H1 (cell line): Measurements from ENCODE around the gene EBF3. TPM values are rescaled to one million over a fixed set of nuclear protein-coding genes. Genes with fewer than 3 reads are reported as not detected.

ENCODE experiments used
- CTCF ChIA-PET: fragments of 300-600 bp; sonication (Branson Sonifier 250); formaldehyde crosslinking; loops from one replicate; lab custom pipeline; 2021; ENCODE audit not compliant: partially characterized antibody; lab: Charles Lee
- POLR2A ChIA-PET: fragments of 300-600 bp; sonication (Branson Sonifier 250); formaldehyde crosslinking; loops from one replicate; lab custom pipeline; 2021; ENCODE audit warnings: inconsistent platforms; ENCODE audit not compliant: partially characterized antibody; lab: Charles Lee
- DNase-seq, 2 experiments: peaks; one replicate each; pipeline versions ENCODE4 v3.0.0 to v3.0.0-alpha.2; 2010 to 2022; ENCODE audit warnings: low spot score in 2 of 2, low read depth in 1 of 2, mixed read lengths in 1 of 2
- FAIRE-seq: peaks from 2 replicates; lab custom pipeline; 2011; peaks lifted over from hg19 to GRCh38; lab: Jason Lieb, UNC
- H2AFZ ChIP-seq: 2 replicates; pipeline ENCODE4 v1.8.1; 2012; ENCODE audit warnings: low read length, inconsistent platforms
- H2AK5ac ChIP-seq: 2 replicates; pipeline ENCODE4 v1.6.1; 2013; ENCODE audit warnings: low read depth, low read length
- H2BK120ac ChIP-seq: replicated peaks from 2 replicates; pipeline ENCODE3; 2013; ENCODE audit warnings: low read depth, low read length, inconsistent platforms
- H2BK12ac ChIP-seq: 2 replicates; pipeline ENCODE4 v1.6.1; 2013; ENCODE audit warnings: low read depth, low read length
- H2BK15ac ChIP-seq: 2 replicates; pipeline ENCODE4 v1.6.1; 2013; ENCODE audit warnings: low read length
- H2BK20ac ChIP-seq: 2 replicates; pipeline ENCODE4 v1.6.1; 2013; ENCODE audit warnings: low read length
- H2BK5ac ChIP-seq: 2 replicates; pipeline ENCODE4 v1.6.1; 2013; ENCODE audit warnings: low read depth, low read length
- H3K14ac ChIP-seq: 2 replicates; pipeline ENCODE4 v1.6.1; 2013; ENCODE audit warnings: inconsistent platforms; ENCODE audit not compliant: insufficient read length
- H3K18ac ChIP-seq: 2 replicates; pipeline ENCODE4 v1.6.1; 2013; ENCODE audit warnings: low read length; ENCODE audit errors: extremely low read depth
- H3K23ac ChIP-seq: 2 replicates; pipeline ENCODE4 v1.6.1; 2013; ENCODE audit warnings: inconsistent platforms; ENCODE audit not compliant: insufficient read length
- H3K23me2 ChIP-seq: 2 replicates; pipeline ENCODE4 v1.6.1; 2013; ENCODE audit warnings: low read depth, low read length
- H3K27ac ChIP-seq: 2 replicates; pipeline ENCODE4 v1.6.1; 2011; ENCODE audit warnings: low read depth, low read length, inconsistent platforms
- H3K27me3 ChIP-seq, 4 experiments: replicated peaks in 1 of 4; 1 replicate in 1 of 4; 2 replicates in 3 of 4; pipeline versions ENCODE4 v1.6.1 to v1.8.1; 2011 to 2013; ENCODE audit warnings: low read length in 3 of 4, mild to moderate bottlenecking in 3 of 4, inconsistent platforms in 2 of 4, mixed read lengths in 2 of 4, moderate library complexity in 1 of 4; ENCODE audit not compliant: control insufficient read depth in 3 of 4, insufficient read depth in 3 of 4; ENCODE audit errors: extremely low read depth in 1 of 4
- H3K36me3 ChIP-seq, 4 experiments: 2 replicates each; pipeline versions ENCODE4 v1.6.1 to v1.8.1; 2011 to 2013; ENCODE audit warnings: mild to moderate bottlenecking in 4 of 4, low read length in 3 of 4, moderate library complexity in 2 of 4, control low read depth in 1 of 4, inconsistent platforms in 1 of 4; ENCODE audit not compliant: insufficient read depth in 4 of 4, control insufficient read depth in 2 of 4
- H3K4ac ChIP-seq: replicated peaks from 2 replicates; pipeline ENCODE3; 2013; ENCODE audit warnings: low read length, low read depth, mixed read lengths, inconsistent platforms; ENCODE audit not compliant: insufficient read length
- H3K4me1 ChIP-seq, 4 experiments: replicated peaks in 1 of 4; 1 replicate in 1 of 4; 2 replicates in 3 of 4; pipeline versions ENCODE4 v1.6.1 to v1.8.1; 2011 to 2013; ENCODE audit warnings: low read length in 3 of 4, inconsistent platforms in 2 of 4, mixed read lengths in 1 of 4; ENCODE audit not compliant: insufficient read depth in 4 of 4, control insufficient read depth in 3 of 4
- H3K4me2 ChIP-seq, 2 experiments: 2 replicates each; pipeline versions ENCODE4 v1.6.1 to v1.8.1; 2011 to 2013; ENCODE audit warnings: low read depth in 2 of 2, low read length in 2 of 2, control low read depth in 1 of 2, inconsistent platforms in 1 of 2, mild to moderate bottlenecking in 1 of 2; ENCODE audit not compliant: insufficient read depth in 1 of 2
- H3K4me3 ChIP-seq, 4 experiments: fragments of 200-600, 300-600 bp in 1 of 4; sonication (generic), shearing (Covaris generic), sonication (Bioruptor Twin) in 1 of 4; 2 replicates each; pipeline versions ENCODE4 v1.5.1 to v1.8.1; 2011 to 2016; ENCODE audit warnings: low read length in 4 of 4, low read depth in 3 of 4, control low read depth in 2 of 4, inconsistent platforms in 2 of 4, mild to moderate bottlenecking in 2 of 4, mixed read lengths in 1 of 4, moderate library complexity in 1 of 4; ENCODE audit not compliant: insufficient read depth in 2 of 4; ENCODE audit errors: extremely low read depth in 1 of 4
- H3K56ac ChIP-seq: replicated peaks from 2 replicates; pipeline ENCODE3; 2013; ENCODE audit warnings: low read depth, mild to moderate bottlenecking, mixed read lengths, low read length, inconsistent platforms; ENCODE audit not compliant: insufficient read length
- H3K79me1 ChIP-seq: 2 replicates; pipeline ENCODE4 v1.6.1; 2013; ENCODE audit warnings: low read depth, low read length, control low read depth
- H3K79me2 ChIP-seq, 2 experiments: 2 replicates each; pipeline versions ENCODE4 v1.6.1 to v1.8.1; 2012 to 2013; ENCODE audit warnings: low read length in 2 of 2, mild to moderate bottlenecking in 2 of 2, inconsistent platforms in 1 of 2; ENCODE audit not compliant: insufficient read depth in 2 of 2, control insufficient read depth in 1 of 2
- H3K9ac ChIP-seq, 4 experiments: replicated peaks in 1 of 4; 1 replicate in 1 of 4; 2 replicates in 3 of 4; pipeline versions ENCODE4 v1.6.1 to v1.8.1; 2011 to 2013; ENCODE audit warnings: low read depth in 3 of 4, low read length in 3 of 4, control low read depth in 2 of 4, mild to moderate bottlenecking in 2 of 4, moderate library complexity in 2 of 4, inconsistent platforms in 1 of 4; ENCODE audit errors: extremely low read depth in 1 of 4
- H3K9me3 ChIP-seq, 2 experiments: 2 replicates each; pipeline versions ENCODE4 v1.6.1 to v1.8.1; 2012 to 2013; ENCODE audit warnings: mild to moderate bottlenecking in 2 of 2, moderate library complexity in 2 of 2, control low read depth in 1 of 2, inconsistent platforms in 1 of 2, low read depth in 1 of 2, low read length in 1 of 2, mixed read lengths in 1 of 2; ENCODE audit not compliant: insufficient read depth in 2 of 2
- H4K20me1 ChIP-seq, 2 experiments: replicated peaks in 1 of 2; 2 replicates each; pipeline versions ENCODE3 to v1.8.1; 2011 to 2013; ENCODE audit warnings: inconsistent platforms in 2 of 2, low read length in 2 of 2, mild to moderate bottlenecking in 1 of 2; ENCODE audit not compliant: insufficient read depth in 2 of 2, control insufficient read depth in 1 of 2
- H4K5ac ChIP-seq: 2 replicates; pipeline ENCODE4 v1.6.1; 2013; ENCODE audit warnings: low read length, low read depth, mixed read lengths, inconsistent platforms; ENCODE audit not compliant: insufficient read length
- H4K8ac ChIP-seq: 2 replicates; pipeline ENCODE4 v1.8.0; 2013; ENCODE audit warnings: mild to moderate bottlenecking, moderate library complexity, low read length, inconsistent platforms; ENCODE audit not compliant: insufficient read depth; ENCODE audit errors: extremely low read depth
- H4K91ac ChIP-seq: replicated peaks from 2 replicates; pipeline ENCODE3; 2013; ENCODE audit warnings: low read length, mixed read lengths, inconsistent platforms; ENCODE audit not compliant: insufficient read length
- CTCF ChIP-seq, 3 experiments: IDR thresholded peaks; 1 replicate in 2 of 3; 2 replicates in 1 of 3; pipeline versions ENCODE4 v1.5.1 to v1.6.1; 2011; ENCODE audit warnings: low read length in 3 of 3, mild to moderate bottlenecking in 3 of 3, inconsistent platforms in 2 of 3, low read depth in 1 of 3, moderate library complexity in 1 of 3; ENCODE audit not compliant: insufficient read depth in 1 of 3; ENCODE audit errors: control extremely low read depth in 1 of 3
- FOSL1 ChIP-seq: IDR thresholded peaks from 2 replicates; pipeline ENCODE4 v1.6.1; 2011; ENCODE audit warnings: mild to moderate bottlenecking, low read depth, low read length, moderate library complexity; ENCODE audit not compliant: insufficient read depth
- MAX ChIP-seq: IDR thresholded peaks from 2 replicates; pipeline ENCODE4 v1.6.1; 2012; ENCODE audit warnings: inconsistent platforms
- NANOG ChIP-seq: IDR thresholded peaks from 2 replicates; pipeline ENCODE4 v1.6.1; 2011; ENCODE audit warnings: low read length, low read depth, mild to moderate bottlenecking, inconsistent platforms; ENCODE audit not compliant: insufficient read depth, poor library complexity, severe bottlenecking
- POU5F1 ChIP-seq: IDR thresholded peaks from 2 replicates; pipeline ENCODE4 v1.6.1; 2011; ENCODE audit warnings: low read depth, mild to moderate bottlenecking, low read length, moderate library complexity
- RNF2 ChIP-seq: fragments of 200-900, 300-1000 bp; sonication (generic); IDR thresholded peaks from 2 replicates; pipeline ENCODE4 v1.7.1; 2016; ENCODE audit warnings: borderline replicate concordance, low read depth, mild to moderate bottlenecking, antibody characterized with exemption, low read length; ENCODE audit not compliant: poor library complexity, severe bottlenecking; ENCODE audit errors: missing control alignments
- YY1 ChIP-seq: IDR thresholded peaks from 2 replicates; pipeline ENCODE4 v1.6.1; 2011; ENCODE audit warnings: low read depth, mild to moderate bottlenecking, low read length
- WGBS, 2 experiments: shearing (Covaris generic) in 1 of 2; methylation state at CpG; one replicate each; pipeline versions ENCODE4 v1.1.6 to v1.1.7; 2013 to 2015; ENCODE audit warnings: low lambda C conversion rate in 2 of 2, mixed read lengths in 2 of 2, inconsistent platforms in 1 of 2, low coverage in 1 of 2, missing lambda C conversion rate in 1 of 2; ENCODE audit not compliant: insufficient replicate concordance in 2 of 2, insufficient coverage in 1 of 2, insufficient read length in 1 of 2; ENCODE audit errors: extremely low coverage in 1 of 2, missing lambda C conversion rate in 1 of 2; 5-methylcytosine and 5-hydroxymethylcytosine counted together
- polyA plus RNA-seq, 7 experiments: library from polyadenylated mRNA; depleted of rRNA in 3 of 7; stranded (reverse) in 5 of 7; unstranded in 2 of 7; fragments of >200 nt in 5 of 7; fragments of 200-250 nt in 2 of 7; gene quantifications; 1 replicate in 5 of 7; 2 replicates in 1 of 7; 4 replicates in 1 of 7; pipeline versions ENCODE4 v1.2.1 to v1.2.3, GENCODE V29; 2011 to 2013; ENCODE audit warnings: missing spikeins in 2 of 7, mixed read lengths in 2 of 7
- total RNA-seq: library from RNA; stranded (reverse); fragmentation: NEBNext Ultra II Directional; extraction: Animal tissue kit (Norgen Biotek cat#: 25700); gene quantifications from 2 replicates; pipeline ENCODE4 v1.2.1, GENCODE V29; 2021

EBF3 gene
- total and polyA plus RNA-seq, 2 of the 8 experiments (the other 6 are each of a cell fraction or from before 2014, with no cell fraction given), result 0.08 to 0.26 TPM

GRCh38 chr10:129852829-129853561, 111.1 kb downstream of the EBF3 start:
- no peak for FAIRE-seq

More at GRCh38 chr10:129852829-129853561, 111.1 kb downstream of the EBF3 start:
- Histone ChIP-seq H2BK15ac (no peak overlapping the region), H2BK120ac (no peak overlapping the region), H3K27me3 (no peaks in the 10 kb centered on the region), H3K23ac (no peak overlapping the region), H3K4ac (no peak overlapping the region), H3K14ac (no peak overlapping the region), H3K4me2 (no peak overlapping the region), H3K4me3 (no peak overlapping the region), H2BK20ac (no peak overlapping the region), H3K27ac (no peak overlapping the region), H2BK12ac (no peak overlapping the region), H3K9ac (no peak overlapping the region; a peak in 1 of 7 replicates), H3K56ac (no peak overlapping the region), H4K8ac (no peak overlapping the region), H3K9me3 (peaks cover 0 to 3% of the 10 kb centered on the region in 2 experiments; a peak in 1 of 4 replicates), H2BK5ac (no peak overlapping the region), H3K79me1 (no peaks in the 10 kb centered on the region), H4K91ac (no peak overlapping the region), H4K20me1 (no peaks in the 10 kb centered on the region), H4K5ac (no peak overlapping the region), H3K23me2 (no peaks in the 10 kb centered on the region), H3K18ac (no peak overlapping the region), H2AK5ac (no peak overlapping the region), H3K4me1 (no peaks in the 10 kb centered on the region; a peak in 1 of 7 replicates), H2AFZ (no peak overlapping the region), H3K79me2 (no peaks in the 10 kb centered on the region), H3K36me3 (no peaks in the 10 kb centered on the region)
- ChIA-PET POLR2A (no interaction called here), CTCF (interaction anchor here (0.7 to 4.3 kb wide), 25 partner anchors 8 to 194 kb away, joined by 3 to 24 read pairs (median 4); no protein-coding TSS in a partner anchor)
- no peak for DNase-seq
- TF ChIP-seq CTCF (IDR thresholded peaks at IDR 0.05; ENCODE audit: control extremely low read depth in 1 of 3, insufficient read depth in 1 of 3, low read depth in 1 of 3, low read length in 3 of 3), result no peak
- TF ChIP-seq YY1, result no peak
- TF ChIP-seq RNF2, result no peak
- TF ChIP-seq NANOG, result no peak
- TF ChIP-seq POU5F1, result no peak
- TF ChIP-seq FOSL1, result no peak
- no peak for TF ChIP-seq MAX
- WGBS, 2 experiments, result 87% methylated on average over 13 of the region's 13 CpGs; no CpG with 5 or more reads in 1 of the 2 experiments
